Activated T-helper 1 cell treated with anti-CD3 and anti-CD28 coated beads, Interleukin-12 subunit alpha, Interleukin-12 subunit beta, Interleukin-2, Interleukin-4 antibody, amounts not matched to agents 30 ng/mL and 10 ng/mL and 1 ng/mL, durations not matched to agents 14 hours and 24 hours and 36 hours (primary cell): Measurements from ENCODE around the gene CSTPP1. TPM values are rescaled to one million over a fixed set of nuclear protein-coding genes. Genes with fewer than 3 reads are reported as not detected.
"Not testable (repeated sequence)": the region's sequence is repeated elsewhere in the genome, so short reads cannot be mapped to it uniquely, and the experiment has no call there.

Experiments used
- DNase-seq: peaks from one replicate; pipeline ENCODE4 v3.0.0; 2021; ENCODE audit warnings: low spot score
- H3K27ac Mint-ChIP-seq: one replicate; pipeline ENCODE4 v1.8.0; 2021; ENCODE audit warnings: mild to moderate bottlenecking, mixed read lengths
- H3K27me3 Mint-ChIP-seq: one replicate; pipeline ENCODE4 v1.8.0; 2022; ENCODE audit warnings: mild to moderate bottlenecking, moderate library complexity, mixed read lengths; ENCODE audit not compliant: insufficient read depth
- H3K36me3 Mint-ChIP-seq: one replicate; pipeline ENCODE4 v1.8.0; 2021; ENCODE audit warnings: low read depth, mixed read lengths
- H3K4me1 Mint-ChIP-seq: one replicate; pipeline ENCODE4 v1.8.0; 2021; ENCODE audit warnings: low read depth, mixed read lengths
- H3K4me3 Mint-ChIP-seq: one replicate; pipeline ENCODE4 v1.8.0; 2021; ENCODE audit warnings: mild to moderate bottlenecking, moderate library complexity, mixed read lengths
- H3K9me3 Mint-ChIP-seq: one replicate; pipeline ENCODE4 v1.8.0; 2021; ENCODE audit warnings: mixed read lengths
- intact Hi-C: fragments of 100-400 bp; cut with micrococcal nuclease; formaldehyde crosslinking; loops from one replicate; pipeline ENCODE4 v1.15.1; 2024
- total RNA-seq: library from RNA; stranded (reverse); gene quantifications from 2 replicates; pipeline ENCODE4 v1.2.3, GENCODE V29; 2022

The CSTPP1 gene
- total RNA-seq, 1 donor from 2014 or later = 16.7 TPM

- peaks cover 16% of the 10 kb centered on the region for H3K4me1 Mint-ChIP-seq
- H3K27me3 Mint-ChIP-seq = no peaks in the 10 kb centered on the region
- intact Hi-C loops = no loop called here
- H3K4me3 Mint-ChIP-seq = no peak overlapping the region
- no peak for DNase-seq
- no peaks in the 10 kb centered on the region for H3K9me3 Mint-ChIP-seq
- H3K27ac Mint-ChIP-seq = no peak overlapping the region
- peaks cover 9% of the 10 kb centered on the region for H3K36me3 Mint-ChIP-seq
Observed at GRCh38 chr11:46949297-46949696, 12.7 kb downstream of the CSTPP1 start.

- no peak overlapping the region for H3K27ac Mint-ChIP-seq
- no peaks in the 10 kb centered on the region for H3K9me3 Mint-ChIP-seq
- no peak overlapping the region for H3K4me3 Mint-ChIP-seq
- intact Hi-C loops = no loop called here
- H3K4me1 Mint-ChIP-seq = peaks cover 16% of the 10 kb centered on the region
- peaks cover 7% of the 10 kb centered on the region for H3K36me3 Mint-ChIP-seq
- no peak for DNase-seq
- no peaks in the 10 kb centered on the region for H3K27me3 Mint-ChIP-seq
Observed at GRCh38 chr11:46951864-46952263, 15.3 kb downstream of the CSTPP1 start.

- DNase-seq = no peak
- peaks cover 7% of the 10 kb centered on the region for H3K36me3 Mint-ChIP-seq
- peaks cover 16% of the 10 kb centered on the region for H3K4me1 Mint-ChIP-seq
Observed at GRCh38 chr11:46952553-46952952, 16.0 kb downstream of the CSTPP1 start.

GRCh38 chr11:46953093-46953492, 16.5 kb downstream of the CSTPP1 start:
- H3K27me3 Mint-ChIP-seq = no peaks in the 10 kb centered on the region
- H3K27ac Mint-ChIP-seq = no peak overlapping the region
- peaks cover 16% of the 10 kb centered on the region for H3K4me1 Mint-ChIP-seq
- intact Hi-C loops = no loop called here
- H3K9me3 Mint-ChIP-seq = no peaks in the 10 kb centered on the region
- DNase-seq = no peak
- no peak overlapping the region for H3K4me3 Mint-ChIP-seq
- H3K36me3 Mint-ChIP-seq = peaks cover 7% of the 10 kb centered on the region

More at GRCh38 chr11:46952553-46952952, 16.0 kb downstream of the CSTPP1 start:
- Mint-ChIP-seq H3K4me3 (no peak overlapping the region), H3K27ac (no peak overlapping the region), H3K9me3 (no peaks in the 10 kb centered on the region), H3K27me3 (no peaks in the 10 kb centered on the region)
- intact Hi-C loops = no loop called here

GRCh38 chr11:46958777-46959176, 22.2 kb downstream of the CSTPP1 start:
- Mint-ChIP-seq H3K27ac (no peak overlapping the region), H3K9me3 (peaks cover 15% of the 10 kb centered on the region), H3K4me3 (no peak overlapping the region), H3K27me3 (no peaks in the 10 kb centered on the region), H3K4me1 (no peaks in the 10 kb centered on the region), H3K36me3 (peaks cover 9% of the 10 kb centered on the region)
- no peak for DNase-seq
- intact Hi-C loops = no loop called here

GRCh38 chr11:46961041-46961440, 24.5 kb downstream of the CSTPP1 start:
- intact Hi-C loops = no loop called here
- H3K27ac Mint-ChIP-seq = no peak overlapping the region
- H3K27me3 Mint-ChIP-seq = no peaks in the 10 kb centered on the region
- no peak for DNase-seq
- no peaks in the 10 kb centered on the region for H3K4me1 Mint-ChIP-seq
- peaks cover 15% of the 10 kb centered on the region for H3K9me3 Mint-ChIP-seq
- peaks cover 9% of the 10 kb centered on the region for H3K36me3 Mint-ChIP-seq
- no peak overlapping the region for H3K4me3 Mint-ChIP-seq

GRCh38 chr11:46961886-46962285, 25.3 kb downstream of the CSTPP1 start:
- intact Hi-C loops = not testable (repeated sequence)
- H3K9me3 Mint-ChIP-seq = peaks cover 15% of the 10 kb centered on the region

GRCh38 chr11:46963844-46964243, 27.3 kb downstream of the CSTPP1 start:
- H3K36me3 Mint-ChIP-seq = peaks cover 5% of the 10 kb centered on the region
- DNase-seq = no peak
- no peaks in the 10 kb centered on the region for H3K27me3 Mint-ChIP-seq
- no peaks in the 10 kb centered on the region for H3K4me1 Mint-ChIP-seq
- peaks cover 12% of the 10 kb centered on the region for H3K9me3 Mint-ChIP-seq
- no peak overlapping the region for H3K4me3 Mint-ChIP-seq
- intact Hi-C loops = no loop called here
- H3K27ac Mint-ChIP-seq = no peak overlapping the region

More at GRCh38 chr11:46961886-46962285, 25.3 kb downstream of the CSTPP1 start:
- H3K4me3 Mint-ChIP-seq, H3K27me3 Mint-ChIP-seq, H3K27ac Mint-ChIP-seq, DNase-seq, H3K36me3 Mint-ChIP-seq, H3K4me1 Mint-ChIP-seq: not testable (repeated sequence)

GRCh38 chr11:46966773-46967172, 30.2 kb downstream of the CSTPP1 start:
- DNase-seq = no peak
- H3K36me3 Mint-ChIP-seq = no peaks in the 10 kb centered on the region
- no peaks in the 10 kb centered on the region for H3K9me3 Mint-ChIP-seq
- no peak overlapping the region for H3K27ac Mint-ChIP-seq
- H3K4me3 Mint-ChIP-seq = no peak overlapping the region
- H3K4me1 Mint-ChIP-seq = no peaks in the 10 kb centered on the region
- intact Hi-C loops = no loop called here
- H3K27me3 Mint-ChIP-seq = no peaks in the 10 kb centered on the region

GRCh38 chr11:46967962-46968361, 31.4 kb downstream of the CSTPP1 start:
- no peak overlapping the region for H3K4me3 Mint-ChIP-seq
- DNase-seq = no peak
- H3K36me3 Mint-ChIP-seq = no peaks in the 10 kb centered on the region
- H3K27ac Mint-ChIP-seq = no peak overlapping the region
- H3K27me3 Mint-ChIP-seq = no peaks in the 10 kb centered on the region
- intact Hi-C loops = no loop called here
- no peaks in the 10 kb centered on the region for H3K4me1 Mint-ChIP-seq
- H3K9me3 Mint-ChIP-seq = no peaks in the 10 kb centered on the region

GRCh38 chr11:46969379-46969778, 32.8 kb downstream of the CSTPP1 start:
- Mint-ChIP-seq H3K36me3 (no peaks in the 10 kb centered on the region), H3K4me1 (no peaks in the 10 kb centered on the region), H3K9me3 (no peaks in the 10 kb centered on the region), H3K4me3 (no peak overlapping the region), H3K27me3 (no peaks in the 10 kb centered on the region), H3K27ac (no peak overlapping the region)
- intact Hi-C loops = no loop called here
- DNase-seq = no peak

- no peaks in the 10 kb centered on the region for H3K36me3 Mint-ChIP-seq
- H3K4me3 Mint-ChIP-seq = no peak overlapping the region
- DNase-seq = no peak
- H3K27ac Mint-ChIP-seq = no peak overlapping the region
- no peaks in the 10 kb centered on the region for H3K27me3 Mint-ChIP-seq
- intact Hi-C loops = no loop called here
- H3K9me3 Mint-ChIP-seq = no peaks in the 10 kb centered on the region
- H3K4me1 Mint-ChIP-seq = no peaks in the 10 kb centered on the region
Observed at GRCh38 chr11:46970913-46971625, 34.5 kb downstream of the CSTPP1 start.

GRCh38 chr11:46972343-46972742, 35.8 kb downstream of the CSTPP1 start:
- DNase-seq = no peak
- Mint-ChIP-seq H3K9me3 (no peaks in the 10 kb centered on the region), H3K36me3 (no peaks in the 10 kb centered on the region), H3K27me3 (no peaks in the 10 kb centered on the region), H3K4me1 (no peaks in the 10 kb centered on the region), H3K4me3 (no peak overlapping the region), H3K27ac (no peak overlapping the region)
- intact Hi-C loops = no loop called here

- Mint-ChIP-seq H3K36me3 (no peaks in the 10 kb centered on the region), H3K27me3 (no peaks in the 10 kb centered on the region), H3K9me3 (no peaks in the 10 kb centered on the region), H3K4me3 (no peak overlapping the region), H3K27ac (no peak overlapping the region), H3K4me1 (no peaks in the 10 kb centered on the region)
- DNase-seq = no peak
- intact Hi-C loops = no loop called here
Observed at GRCh38 chr11:46972821-46973220, 36.3 kb downstream of the CSTPP1 start.
